ENCODE data around the gene HMGN5. TPM values are rescaled to one million over a fixed set of nuclear protein-coding genes. Genes with fewer than 3 reads are reported as not detected.

The HMGN5 gene
- total and polyA plus RNA-seq, 2 of the 8 experiments (the other 6 are each of a cell fraction or from before 2014, with no cell fraction given), result 6.0 to 20.4 TPM

DNA sequence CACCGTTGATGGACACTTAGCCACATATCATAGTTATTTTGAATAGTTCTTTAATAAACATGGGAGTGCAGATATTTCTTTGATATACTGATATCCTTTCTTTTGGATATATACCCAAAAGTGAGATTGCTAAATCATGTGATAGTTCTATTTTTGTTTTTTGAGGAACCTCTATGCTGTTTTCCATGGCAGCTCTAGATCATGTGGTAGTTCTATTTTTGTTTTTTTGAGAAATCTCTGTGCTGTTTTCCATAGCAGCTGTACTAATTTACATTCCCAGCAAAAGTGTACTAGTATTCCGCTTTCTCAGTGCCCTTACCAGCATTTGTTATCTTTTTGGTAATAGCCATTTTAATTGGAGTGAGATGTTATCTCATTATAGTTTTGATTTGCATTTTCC is 3.8 kb upstream of the HMGN5 start (continued):
- TF ChIP-seq JUND (IDR thresholded peaks at IDR 0.05; ENCODE audit: low read length) (no peak), BRCA1 (IDR thresholded peaks at IDR 0.05; ENCODE audit: low read depth, low read length) (no peak), FOSL1 (IDR thresholded peaks at IDR 0.05; ENCODE audit: insufficient read depth, low read depth, low read length) (no peak), KDM5A (IDR thresholded peaks at IDR 0.05; ENCODE audit: low read length) (no peak), YY1 (IDR thresholded peaks at IDR 0.05; ENCODE audit: low read depth, low read length) (no peak), POU5F1 (IDR thresholded peaks at IDR 0.05; ENCODE audit: low read depth, low read length) (no peak)
- TF ChIP-seq, protein P1, sequence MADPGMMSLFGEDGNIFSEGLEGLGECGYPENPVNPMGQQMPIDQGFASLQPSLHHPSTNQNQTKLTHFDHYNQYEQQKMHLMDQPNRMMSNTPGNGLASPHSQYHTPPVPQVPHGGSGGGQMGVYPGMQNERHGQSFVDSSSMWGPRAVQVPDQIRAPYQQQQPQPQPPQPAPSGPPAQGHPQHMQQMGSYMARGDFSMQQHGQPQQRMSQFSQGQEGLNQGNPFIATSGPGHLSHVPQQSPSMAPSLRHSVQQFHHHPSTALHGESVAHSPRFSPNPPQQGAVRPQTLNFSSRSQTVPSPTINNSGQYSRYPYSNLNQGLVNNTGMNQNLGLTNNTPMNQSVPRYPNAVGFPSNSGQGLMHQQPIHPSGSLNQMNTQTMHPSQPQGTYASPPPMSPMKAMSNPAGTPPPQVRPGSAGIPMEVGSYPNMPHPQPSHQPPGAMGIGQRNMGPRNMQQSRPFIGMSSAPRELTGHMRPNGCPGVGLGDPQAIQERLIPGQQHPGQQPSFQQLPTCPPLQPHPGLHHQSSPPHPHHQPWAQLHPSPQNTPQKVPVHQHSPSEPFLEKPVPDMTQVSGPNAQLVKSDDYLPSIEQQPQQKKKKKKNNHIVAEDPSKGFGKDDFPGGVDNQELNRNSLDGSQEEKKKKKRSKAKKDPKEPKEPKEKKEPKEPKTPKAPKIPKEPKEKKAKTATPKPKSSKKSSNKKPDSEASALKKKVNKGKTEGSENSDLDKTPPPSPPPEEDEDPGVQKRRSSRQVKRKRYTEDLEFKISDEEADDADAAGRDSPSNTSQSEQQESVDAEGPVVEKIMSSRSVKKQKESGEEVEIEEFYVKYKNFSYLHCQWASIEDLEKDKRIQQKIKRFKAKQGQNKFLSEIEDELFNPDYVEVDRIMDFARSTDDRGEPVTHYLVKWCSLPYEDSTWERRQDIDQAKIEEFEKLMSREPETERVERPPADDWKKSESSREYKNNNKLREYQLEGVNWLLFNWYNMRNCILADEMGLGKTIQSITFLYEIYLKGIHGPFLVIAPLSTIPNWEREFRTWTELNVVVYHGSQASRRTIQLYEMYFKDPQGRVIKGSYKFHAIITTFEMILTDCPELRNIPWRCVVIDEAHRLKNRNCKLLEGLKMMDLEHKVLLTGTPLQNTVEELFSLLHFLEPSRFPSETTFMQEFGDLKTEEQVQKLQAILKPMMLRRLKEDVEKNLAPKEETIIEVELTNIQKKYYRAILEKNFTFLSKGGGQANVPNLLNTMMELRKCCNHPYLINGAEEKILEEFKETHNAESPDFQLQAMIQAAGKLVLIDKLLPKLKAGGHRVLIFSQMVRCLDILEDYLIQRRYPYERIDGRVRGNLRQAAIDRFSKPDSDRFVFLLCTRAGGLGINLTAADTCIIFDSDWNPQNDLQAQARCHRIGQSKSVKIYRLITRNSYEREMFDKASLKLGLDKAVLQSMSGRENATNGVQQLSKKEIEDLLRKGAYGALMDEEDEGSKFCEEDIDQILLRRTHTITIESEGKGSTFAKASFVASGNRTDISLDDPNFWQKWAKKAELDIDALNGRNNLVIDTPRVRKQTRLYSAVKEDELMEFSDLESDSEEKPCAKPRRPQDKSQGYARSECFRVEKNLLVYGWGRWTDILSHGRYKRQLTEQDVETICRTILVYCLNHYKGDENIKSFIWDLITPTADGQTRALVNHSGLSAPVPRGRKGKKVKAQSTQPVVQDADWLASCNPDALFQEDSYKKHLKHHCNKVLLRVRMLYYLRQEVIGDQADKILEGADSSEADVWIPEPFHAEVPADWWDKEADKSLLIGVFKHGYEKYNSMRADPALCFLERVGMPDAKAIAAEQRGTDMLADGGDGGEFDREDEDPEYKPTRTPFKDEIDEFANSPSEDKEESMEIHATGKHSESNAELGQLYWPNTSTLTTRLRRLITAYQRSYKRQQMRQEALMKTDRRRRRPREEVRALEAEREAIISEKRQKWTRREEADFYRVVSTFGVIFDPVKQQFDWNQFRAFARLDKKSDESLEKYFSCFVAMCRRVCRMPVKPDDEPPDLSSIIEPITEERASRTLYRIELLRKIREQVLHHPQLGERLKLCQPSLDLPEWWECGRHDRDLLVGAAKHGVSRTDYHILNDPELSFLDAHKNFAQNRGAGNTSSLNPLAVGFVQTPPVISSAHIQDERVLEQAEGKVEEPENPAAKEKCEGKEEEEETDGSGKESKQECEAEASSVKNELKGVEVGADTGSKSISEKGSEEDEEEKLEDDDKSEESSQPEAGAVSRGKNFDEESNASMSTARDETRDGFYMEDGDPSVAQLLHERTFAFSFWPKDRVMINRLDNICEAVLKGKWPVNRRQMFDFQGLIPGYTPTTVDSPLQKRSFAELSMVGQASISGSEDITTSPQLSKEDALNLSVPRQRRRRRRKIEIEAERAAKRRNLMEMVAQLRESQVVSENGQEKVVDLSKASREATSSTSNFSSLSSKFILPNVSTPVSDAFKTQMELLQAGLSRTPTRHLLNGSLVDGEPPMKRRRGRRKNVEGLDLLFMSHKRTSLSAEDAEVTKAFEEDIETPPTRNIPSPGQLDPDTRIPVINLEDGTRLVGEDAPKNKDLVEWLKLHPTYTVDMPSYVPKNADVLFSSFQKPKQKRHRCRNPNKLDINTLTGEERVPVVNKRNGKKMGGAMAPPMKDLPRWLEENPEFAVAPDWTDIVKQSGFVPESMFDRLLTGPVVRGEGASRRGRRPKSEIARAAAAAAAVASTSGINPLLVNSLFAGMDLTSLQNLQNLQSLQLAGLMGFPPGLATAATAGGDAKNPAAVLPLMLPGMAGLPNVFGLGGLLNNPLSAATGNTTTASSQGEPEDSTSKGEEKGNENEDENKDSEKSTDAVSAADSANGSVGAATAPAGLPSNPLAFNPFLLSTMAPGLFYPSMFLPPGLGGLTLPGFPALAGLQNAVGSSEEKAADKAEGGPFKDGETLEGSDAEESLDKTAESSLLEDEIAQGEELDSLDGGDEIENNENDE (IDR thresholded peaks at IDR 0.05; ENCODE audit: insufficient replicate concordance, low read length), result no peak

All from H1 (cell line).